Fibroblast of lung (primary cell): ENCODE results near the gene ACSM3. TPM values are rescaled to one million over a fixed set of nuclear protein-coding genes. Genes with fewer than 3 reads are reported as not detected.
"Not testable (repeated sequence)": the region's sequence is repeated elsewhere in the genome, so short reads cannot be mapped to it uniquely, and the experiment has no call there.

Source experiments
- DNase-seq, 2 donors: peaks; one replicate each; pipeline versions ENCODE4 v3.0.0 to v3.0.0-alpha.2; 2010; ENCODE audit warnings: low read depth in 2 of 2
- H2AFZ ChIP-seq: 2 replicates; pipeline ENCODE4 v1.5.1; 2012; ENCODE audit warnings: low read length, control low read depth, inconsistent platforms
- H3K27ac ChIP-seq: 2 replicates; pipeline ENCODE4 v1.5.1; 2011; ENCODE audit warnings: low read length, control low read depth; ENCODE audit not compliant: insufficient read depth
- H3K27me3 ChIP-seq: 2 replicates; pipeline ENCODE4 v1.5.1; 2011; ENCODE audit warnings: mild to moderate bottlenecking, low read length; ENCODE audit not compliant: control insufficient read depth, insufficient read depth
- H3K36me3 ChIP-seq: 2 replicates; pipeline ENCODE4 v1.5.1; 2011; ENCODE audit warnings: low read length; ENCODE audit not compliant: control insufficient read depth, insufficient read depth
- H3K4me1 ChIP-seq: 2 replicates; pipeline ENCODE4 v1.5.1; 2011; ENCODE audit warnings: low read length; ENCODE audit not compliant: control insufficient read depth, insufficient read depth; ENCODE audit errors: extremely low read depth
- H3K4me2 ChIP-seq: 2 replicates; pipeline ENCODE4 v1.5.1; 2011; ENCODE audit warnings: low read length, control low read depth; ENCODE audit not compliant: insufficient read depth; ENCODE audit errors: extremely low read depth
- H3K4me3 ChIP-seq, 4 experiments: fragments of 200-600 bp in 1 of 4; sonication (generic) in 1 of 4; replicated peaks in 1 of 4; 2 replicates each; pipeline ENCODE4 v1.5.1; 2011 to 2016; ENCODE audit warnings: low read length in 4 of 4, low read depth in 3 of 4, mild to moderate bottlenecking in 3 of 4, control low read depth in 2 of 4, inconsistent platforms in 1 of 4, mixed read lengths in 1 of 4; ENCODE audit not compliant: insufficient read depth in 1 of 4; ENCODE audit errors: control extremely low read depth in 1 of 4
- H3K79me2 ChIP-seq: 2 replicates; pipeline ENCODE4 v1.5.1; 2012; ENCODE audit warnings: mild to moderate bottlenecking, low read length, inconsistent platforms; ENCODE audit not compliant: control insufficient read depth, insufficient read depth
- H3K9ac ChIP-seq: 2 replicates; pipeline ENCODE4 v1.5.1; 2011; ENCODE audit warnings: mild to moderate bottlenecking, low read length, control low read depth; ENCODE audit not compliant: insufficient read depth
- H3K9me3 ChIP-seq: 2 replicates; pipeline ENCODE4 v1.5.1; 2012; ENCODE audit warnings: low read depth, low read length; ENCODE audit not compliant: control insufficient read depth, insufficient read depth
- H4K20me1 ChIP-seq: 2 replicates; pipeline ENCODE4 v1.5.1; 2011; ENCODE audit warnings: low read length; ENCODE audit not compliant: control insufficient read depth, insufficient read depth; ENCODE audit errors: extremely low read depth
- EZH2 ChIP-seq: IDR thresholded peaks from 2 replicates; pipeline ENCODE4 v1.5.1; 2012; ENCODE audit warnings: low read length, control low read depth, mild to moderate bottlenecking; ENCODE audit errors: missing control alignments
- polyA plus RNA-seq, 2 donors: library from polyadenylated mRNA; depleted of rRNA in 1 of 2; stranded (reverse) in 1 of 2; unstranded in 1 of 2; fragments of >200 nt; gene quantifications; 2 replicates each; pipeline ENCODE4 v1.2.1, GENCODE V29; 2011 to 2012; ENCODE audit warnings: missing spikeins in 1 of 2
- total RNA-seq: library from RNA; depleted of rRNA; stranded (reverse); fragments of >200 nt; gene quantifications from 2 replicates; pipeline ENCODE4 v1.2.1, GENCODE V29; 2014
- TF ChIP-seq, protein P1 (sequence below), 2 donors: IDR thresholded peaks in 1 of 2; conservative IDR thresholded peaks in 1 of 2; 1 replicate in 1 of 2; 2 replicates in 1 of 2; pipeline ENCODE4 v1.5.1; 2011 to 2012; ENCODE audit warnings: low read length in 2 of 2, control low read depth in 1 of 2, inconsistent platforms in 1 of 2, low read depth in 1 of 2, mild to moderate bottlenecking in 1 of 2

The ACSM3 gene
- total and polyA plus RNA-seq, 2 donors (not counting 1 experiment from before 2014, with no cell fraction given) = 0.32 to 1.3 TPM

- Histone ChIP-seq H3K4me1 (no peaks in the 10 kb centered on the region), H3K36me3 (peaks cover 3% of the 10 kb centered on the region), H3K9ac (no peak overlapping the region), H3K4me3 (no peak overlapping the region), H2AFZ (no peak overlapping the region), H3K9me3 (no peaks in the 10 kb centered on the region), H4K20me1 (no peaks in the 10 kb centered on the region), H3K27ac (no peak overlapping the region), H3K4me2 (no peak overlapping the region), H3K79me2 (peaks cover 2% of the 10 kb centered on the region), H3K27me3 (no peaks in the 10 kb centered on the region)
- TF ChIP-seq, protein P1, sequence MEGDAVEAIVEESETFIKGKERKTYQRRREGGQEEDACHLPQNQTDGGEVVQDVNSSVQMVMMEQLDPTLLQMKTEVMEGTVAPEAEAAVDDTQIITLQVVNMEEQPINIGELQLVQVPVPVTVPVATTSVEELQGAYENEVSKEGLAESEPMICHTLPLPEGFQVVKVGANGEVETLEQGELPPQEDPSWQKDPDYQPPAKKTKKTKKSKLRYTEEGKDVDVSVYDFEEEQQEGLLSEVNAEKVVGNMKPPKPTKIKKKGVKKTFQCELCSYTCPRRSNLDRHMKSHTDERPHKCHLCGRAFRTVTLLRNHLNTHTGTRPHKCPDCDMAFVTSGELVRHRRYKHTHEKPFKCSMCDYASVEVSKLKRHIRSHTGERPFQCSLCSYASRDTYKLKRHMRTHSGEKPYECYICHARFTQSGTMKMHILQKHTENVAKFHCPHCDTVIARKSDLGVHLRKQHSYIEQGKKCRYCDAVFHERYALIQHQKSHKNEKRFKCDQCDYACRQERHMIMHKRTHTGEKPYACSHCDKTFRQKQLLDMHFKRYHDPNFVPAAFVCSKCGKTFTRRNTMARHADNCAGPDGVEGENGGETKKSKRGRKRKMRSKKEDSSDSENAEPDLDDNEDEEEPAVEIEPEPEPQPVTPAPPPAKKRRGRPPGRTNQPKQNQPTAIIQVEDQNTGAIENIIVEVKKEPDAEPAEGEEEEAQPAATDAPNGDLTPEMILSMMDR (conservative IDR thresholded peaks at IDR 0.05 in 1 of 2, IDR thresholded peaks at IDR 0.05 in 1 of 2; ENCODE audit: low read depth in 1 of 2, low read length in 2 of 2) = no peak
- TF ChIP-seq EZH2 = no peak
- DNase-seq = no peak
These were observed 39.4 kb downstream of the ACSM3 start for GRCh38 chr16:20803192-20803560.

DNA sequence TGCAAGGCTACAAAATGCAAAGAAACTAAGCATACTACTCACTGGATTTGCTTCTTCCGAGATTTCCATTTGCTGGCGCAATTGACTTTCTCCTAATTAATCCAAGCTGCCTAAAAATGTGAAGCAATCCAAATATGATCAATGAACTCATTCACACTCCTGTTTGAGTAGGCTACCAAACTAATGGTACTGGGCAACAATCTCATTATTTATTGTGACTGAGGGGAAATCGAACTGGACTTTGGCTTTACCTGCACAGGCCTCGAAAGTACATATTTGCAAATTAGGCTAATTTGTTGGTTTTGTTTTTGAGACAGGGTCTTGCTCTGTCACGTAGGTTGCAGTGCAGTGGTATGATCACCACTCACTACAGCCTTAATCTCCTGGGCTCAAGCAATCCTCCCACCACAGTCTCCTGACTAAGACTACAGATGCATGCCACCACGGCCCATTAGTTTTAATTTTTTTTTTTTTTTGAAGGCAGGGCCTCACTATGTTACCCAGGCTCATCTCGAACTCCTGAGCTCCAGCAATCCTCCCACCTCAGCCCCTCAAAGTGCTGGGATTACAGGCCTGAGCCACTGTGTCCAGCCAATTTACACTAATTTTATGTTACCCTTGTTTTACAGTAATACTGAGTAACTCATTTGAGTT lies 39.9 kb downstream of the ACSM3 start:
- Histone ChIP-seq H3K79me2 (peaks cover 2% of the 10 kb centered on the region), H3K27ac (no peak overlapping the region), H3K4me2 (no peak overlapping the region), H3K9ac (no peak overlapping the region), H3K4me3 (no peak overlapping the region), H3K9me3 (no peaks in the 10 kb centered on the region), H3K27me3 (no peaks in the 10 kb centered on the region), H4K20me1 (no peaks in the 10 kb centered on the region), H3K4me1 (no peaks in the 10 kb centered on the region), H2AFZ (no peak overlapping the region), H3K36me3 (no peaks in the 10 kb centered on the region)
- TF ChIP-seq, protein P1 (conservative IDR thresholded peaks at IDR 0.05 in 1 of 2, IDR thresholded peaks at IDR 0.05 in 1 of 2; ENCODE audit: low read depth in 1 of 2, low read length in 2 of 2) = no peak
- TF ChIP-seq EZH2 = no peak
- DNase-seq = no peak

DNA sequence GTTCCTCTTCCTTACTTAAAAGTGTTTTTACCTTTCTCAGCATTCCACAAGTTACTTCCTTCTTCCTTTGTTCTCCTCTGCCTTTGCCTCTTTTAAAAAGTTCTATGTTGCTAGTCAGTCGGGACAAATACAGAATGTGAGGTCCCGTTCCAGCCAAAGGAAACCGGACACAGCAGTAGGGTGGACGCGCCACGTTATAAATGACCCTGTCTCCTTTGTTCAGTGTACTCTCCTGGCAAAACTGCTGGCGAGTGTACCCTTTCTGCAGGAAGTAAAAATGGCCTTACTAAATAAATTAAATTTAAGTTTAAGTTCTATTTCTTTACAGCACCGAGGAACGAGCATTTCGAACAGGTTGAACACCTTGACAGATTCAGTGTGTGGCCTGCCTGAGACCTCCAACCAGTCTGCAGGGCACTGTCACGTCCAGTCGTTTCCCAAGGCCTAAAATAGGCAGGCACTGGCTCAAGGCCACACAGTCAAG lies 41.9 kb downstream of the ACSM3 start:
- not testable (repeated sequence) for H3K36me3 ChIP-seq, H4K20me1 ChIP-seq, H3K9me3 ChIP-seq, H3K27me3 ChIP-seq, H3K4me1 ChIP-seq, H3K79me2 ChIP-seq
- peak overlapping the region; percentile 84 for H2AFZ ChIP-seq
- peak overlapping the region; percentile 80 for H3K9ac ChIP-seq
- peak in 1 of 2 donors; percentile 2 for DNase-seq
- H3K27ac ChIP-seq = peak overlapping the region; percentile 88
- peak overlapping the region; percentile 95 for H3K4me2 ChIP-seq
- peak overlapping the region; percentile 72 to 95 (median 92) for H3K4me3 ChIP-seq
